GM18951 (cell line): ENCODE measurements around the gene RBM23.

Experiments used
- POLR2A ChIP-seq: IDR thresholded peaks from 4 replicates; pipeline ENCODE4 v1.6.1; 2011; ENCODE audit warnings: mild to moderate bottlenecking; ENCODE audit not compliant: insufficient read length, insufficient read depth; ENCODE audit errors: extremely low read depth
- in situ Hi-C: fragments of 300-500 bp; cut with MboI; formaldehyde crosslinking; loops from one replicate; pipeline ENCODE4 v1.12.0; 2022; ENCODE audit warnings: low sequenced_read_pairs, mixed read lengths, inconsistent platforms; ENCODE audit not compliant: unreplicated experiment

Gene RBM23

GRCh38 chr14:22845821-22846625 is 72.9 kb downstream of the RBM23 start:
- TF ChIP-seq POLR2A: no peak

GRCh38 chr14:22845103-22845394 is 73.9 kb downstream of the RBM23 start:
- in situ Hi-C loops: loop anchor here (10.0 kb wide), 1 partner anchor 190 kb away; no protein-coding TSS in a partner anchor

More at GRCh38 chr14:22845821-22846625, 72.9 kb downstream of the RBM23 start:
- in situ Hi-C loops: loop anchor here (10.0 kb wide), 1 partner anchor 191 kb away; no protein-coding TSS in a partner anchor

GRCh38 chr14:22844221-22845102 is 74.5 kb downstream of the RBM23 start:
- in situ Hi-C loops: loop anchor here (10.0 kb wide), 1 partner anchor 190 kb away; no protein-coding TSS in a partner anchor
- no peak for TF ChIP-seq POLR2A

More at GRCh38 chr14:22845103-22845394, 73.9 kb downstream of the RBM23 start:
- no peak for TF ChIP-seq POLR2A
